GM23338 (cell line): ENCODE measurements around the gene TENT4A. TPM values are rescaled to one million over a fixed set of nuclear protein-coding genes. Genes with fewer than 3 reads are reported as not detected.

ENCODE experiments used
- ATAC-seq: fragments of 200-7000 bp; cut with Tn5 transposase; 3 replicates; pipeline ENCODE4 v1.9.1; 2020
- DNase-seq: peaks from one replicate; pipeline ENCODE4 v3.0.0-alpha.2; 2015; ENCODE audit warnings: low spot score
- H2AFZ ChIP-seq: fragments of 200-600 bp; sonication (generic); 2 replicates; pipeline ENCODE4 v1.8.0; 2016; ENCODE audit warnings: antibody characterized with exemption, mild to moderate bottlenecking, moderate library complexity
- H3F3A ChIP-seq: fragments of 200-600 bp; sonication (generic); replicated peaks from 2 replicates; pipeline ENCODE4 v1.8.0; 2017; ENCODE audit warnings: antibody characterized with exemption, mixed run types, low read depth
- H3K27ac ChIP-seq: fragments of 200-600 bp; sonication (generic); 2 replicates; pipeline ENCODE4 v1.6.1; 2016; ENCODE audit warnings: low read depth
- H3K27me3 ChIP-seq: fragments of 200-600 bp; sonication (generic); 2 replicates; pipeline ENCODE4 v1.8.0; 2016; ENCODE audit warnings: mild to moderate bottlenecking, mixed run types, moderate library complexity; ENCODE audit not compliant: insufficient read depth
- H3K36me3 ChIP-seq: fragments of 200-600 bp; sonication (generic); 2 replicates; pipeline ENCODE4 v1.8.0; 2016; ENCODE audit warnings: mild to moderate bottlenecking; ENCODE audit not compliant: insufficient read depth
- H3K4me1 ChIP-seq: fragments of 200-600 bp; sonication (generic); 2 replicates; pipeline ENCODE4 v1.8.0; 2016; ENCODE audit warnings: mild to moderate bottlenecking, moderate library complexity; ENCODE audit not compliant: insufficient read depth
- H3K4me2 ChIP-seq: fragments of 200-600 bp; sonication (generic); 2 replicates; pipeline ENCODE4 v1.7.1; 2017; ENCODE audit warnings: mixed run types
- H3K4me3 ChIP-seq: fragments of 200-600 bp; sonication (generic); 2 replicates; pipeline ENCODE4 v1.6.1; 2016; ENCODE audit warnings: mixed run types
- H3K79me2 ChIP-seq: fragments of 200-600 bp; sonication (generic); replicated peaks from 2 replicates; pipeline ENCODE4 v1.8.0; 2017; ENCODE audit warnings: mild to moderate bottlenecking; ENCODE audit not compliant: insufficient read depth
- H3K9me2 ChIP-seq: fragments of 200-600 bp; sonication (generic); 2 replicates; pipeline ENCODE4 v1.8.0; 2017; ENCODE audit not compliant: insufficient read depth
- H4K20me1 ChIP-seq: fragments of 200-600 bp; sonication (generic); replicated peaks from 2 replicates; pipeline ENCODE4 v1.8.0; 2017; ENCODE audit warnings: mild to moderate bottlenecking; ENCODE audit not compliant: insufficient read depth
- H3K27ac Mint-ChIP-seq: 2 replicates; pipeline ENCODE4 v1.8.0; 2020; ENCODE audit warnings: inconsistent platforms, mild to moderate bottlenecking, moderate library complexity, mixed read lengths
- H3K27me3 Mint-ChIP-seq: 3 replicates; pipeline ENCODE4 v1.8.0; 2022; ENCODE audit warnings: low read depth, mild to moderate bottlenecking, moderate library complexity, mixed read lengths, inconsistent platforms; ENCODE audit not compliant: insufficient read depth, poor library complexity
- H3K36me3 Mint-ChIP-seq: 3 replicates; pipeline ENCODE4 v1.8.0; 2021; ENCODE audit warnings: low read depth, mild to moderate bottlenecking, inconsistent platforms, moderate library complexity, mixed read lengths
- H3K4me1 Mint-ChIP-seq: 3 replicates; pipeline ENCODE4 v1.8.0; 2020; ENCODE audit warnings: mild to moderate bottlenecking, inconsistent platforms, mixed read lengths
- H3K4me3 Mint-ChIP-seq: 3 replicates; pipeline ENCODE4 v1.8.0; 2021; ENCODE audit warnings: moderate library complexity, mild to moderate bottlenecking, inconsistent platforms, mixed read lengths
- H3K9me3 Mint-ChIP-seq: 3 replicates; pipeline ENCODE4 v1.8.0; 2020; ENCODE audit warnings: moderate library complexity, mild to moderate bottlenecking, inconsistent platforms, mixed read lengths
- CREB1 ChIP-seq: fragments of 250-450 bp; sonication (Bioruptor Pico); IDR thresholded peaks from 2 replicates; pipeline ENCODE4 v1.5.0; 2020; ENCODE audit warnings: low read depth, mild to moderate bottlenecking, moderate library complexity
- EZH2phosphoT487 ChIP-seq: fragments of 200-600 bp; sonication (generic); IDR thresholded peaks from one replicate; pipeline ENCODE4 v1.8.1; 2018; ENCODE audit warnings: antibody characterized with exemption; ENCODE audit not compliant: unreplicated experiment
- JUNB ChIP-seq: IDR thresholded peaks from one replicate; pipeline ENCODE4 v1.6.1; 2016; ENCODE audit warnings: antibody characterized with exemption; ENCODE audit not compliant: unreplicated experiment
- NANOG ChIP-seq: IDR thresholded peaks from 2 replicates; pipeline ENCODE4 v1.6.1; 2016; ENCODE audit warnings: antibody characterized with exemption, borderline replicate concordance
- POLR2AphosphoS5 ChIP-seq: IDR thresholded peaks from 2 replicates; pipeline ENCODE4 v1.6.1; 2016; ENCODE audit warnings: antibody characterized with exemption, low read depth
- STAT1 ChIP-seq: IDR thresholded peaks from one replicate; pipeline ENCODE4 v1.6.1; 2016; ENCODE audit warnings: antibody characterized with exemption; ENCODE audit not compliant: unreplicated experiment
- ZNF114 ChIP-seq: fragments of 250-450 bp; sonication (Bioruptor Pico); IDR thresholded peaks from 2 replicates; pipeline ENCODE4 v1.5.0; 2020; ENCODE audit warnings: mild to moderate bottlenecking, moderate library complexity
- ZNF331 ChIP-seq: fragments of 250-450 bp; sonication (Bioruptor Pico); IDR thresholded peaks from 2 replicates; pipeline ENCODE4 v1.5.0; 2020; ENCODE audit warnings: low read depth, mild to moderate bottlenecking, moderate library complexity
- polyA plus RNA-seq: library from polyadenylated mRNA; unstranded; fragments of >200 nt; fragmentation: Nextera tagmentation; extraction: Ambion mirVana; gene quantifications from 2 replicates; pipeline ENCODE4 v1.2.1, GENCODE V29; 2016
- total RNA-seq: library from RNA; depleted of rRNA; stranded (reverse); fragments of >200 nt; shearing (Covaris generic); gene quantifications from 2 replicates; pipeline ENCODE4 v1.2.3, GENCODE V29; 2014
- TF ChIP-seq, protein P1 (sequence below): fragments of 250-450 bp; sonication (Bioruptor Pico); IDR thresholded peaks from 2 replicates; pipeline ENCODE4 v1.5.0; 2020; ENCODE audit warnings: mild to moderate bottlenecking, moderate library complexity
- TF ChIP-seq, protein P2 (sequence below): IDR thresholded peaks from one replicate; pipeline ENCODE4 v1.6.1; 2018; ENCODE audit warnings: antibody characterized with exemption; ENCODE audit not compliant: unreplicated experiment
- TF ChIP-seq, protein P3 (sequence below): IDR thresholded peaks from 2 replicates; pipeline ENCODE4 v1.6.1; 2016; ENCODE audit warnings: antibody characterized with exemption

TENT4A gene
- total and polyA plus RNA-seq, 2 experiments from 2014 or later: 5.3 to 24.0 TPM

DNA sequence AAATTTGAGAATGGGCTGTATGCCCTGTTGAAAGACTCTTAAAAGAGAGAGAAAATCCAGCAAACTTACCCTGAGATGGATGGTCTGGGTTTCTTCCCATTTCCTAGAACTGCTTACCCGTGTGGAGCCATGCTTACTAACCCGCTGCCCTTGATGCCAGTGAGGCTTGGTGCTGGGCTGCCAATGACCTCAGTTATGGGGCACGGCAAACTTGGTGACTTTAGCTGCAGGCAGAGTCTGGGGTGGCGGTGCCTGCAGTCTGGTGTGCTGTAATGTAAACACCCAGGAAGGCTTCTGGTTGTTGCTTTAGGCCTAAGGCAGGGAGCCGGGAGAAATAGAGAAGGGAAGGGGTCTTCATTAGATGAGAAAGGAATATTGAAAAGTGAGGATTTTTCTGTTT, 7.3 kb upstream of the TENT4A start:
- H3K36me3 Mint-ChIP-seq: no peaks in the 10 kb centered on the region; the same call in 2 of the 3 replicates
- ATAC-seq (no peak), DNase-seq (no peak)
- Histone ChIP-seq H3K79me2 (no peaks in the 10 kb centered on the region), H3K4me2 (no peak overlapping the region), H3K4me3 (no peak overlapping the region), H2AFZ (0 out of 2 replicates have a peak overlapping the region, but pooled peaks have one; percentile 52), H4K20me1 (no peaks in the 10 kb centered on the region), H3K36me3 (no peaks in the 10 kb centered on the region), H3K4me1 (peaks cover 7% of the 10 kb centered on the region; the same call in 1 of the 2 replicates), H3K27me3 (peaks cover under 1% of the 10 kb centered on the region; the same call in 1 of the 2 replicates), H3K9me2 (no peaks in the 10 kb centered on the region), H3K27ac (no peak overlapping the region), H3F3A (0 out of 2 replicates have a peak, but pooled peaks cover under 1% of the 10 kb centered on the region)
- peaks cover 10% of the 10 kb centered on the region for H3K4me1 Mint-ChIP-seq
- TF ChIP-seq CREB1 (CRISPR knock-in tag): no peak
- no peak for TF ChIP-seq EZH2phosphoT487
- TF ChIP-seq, protein P1, sequence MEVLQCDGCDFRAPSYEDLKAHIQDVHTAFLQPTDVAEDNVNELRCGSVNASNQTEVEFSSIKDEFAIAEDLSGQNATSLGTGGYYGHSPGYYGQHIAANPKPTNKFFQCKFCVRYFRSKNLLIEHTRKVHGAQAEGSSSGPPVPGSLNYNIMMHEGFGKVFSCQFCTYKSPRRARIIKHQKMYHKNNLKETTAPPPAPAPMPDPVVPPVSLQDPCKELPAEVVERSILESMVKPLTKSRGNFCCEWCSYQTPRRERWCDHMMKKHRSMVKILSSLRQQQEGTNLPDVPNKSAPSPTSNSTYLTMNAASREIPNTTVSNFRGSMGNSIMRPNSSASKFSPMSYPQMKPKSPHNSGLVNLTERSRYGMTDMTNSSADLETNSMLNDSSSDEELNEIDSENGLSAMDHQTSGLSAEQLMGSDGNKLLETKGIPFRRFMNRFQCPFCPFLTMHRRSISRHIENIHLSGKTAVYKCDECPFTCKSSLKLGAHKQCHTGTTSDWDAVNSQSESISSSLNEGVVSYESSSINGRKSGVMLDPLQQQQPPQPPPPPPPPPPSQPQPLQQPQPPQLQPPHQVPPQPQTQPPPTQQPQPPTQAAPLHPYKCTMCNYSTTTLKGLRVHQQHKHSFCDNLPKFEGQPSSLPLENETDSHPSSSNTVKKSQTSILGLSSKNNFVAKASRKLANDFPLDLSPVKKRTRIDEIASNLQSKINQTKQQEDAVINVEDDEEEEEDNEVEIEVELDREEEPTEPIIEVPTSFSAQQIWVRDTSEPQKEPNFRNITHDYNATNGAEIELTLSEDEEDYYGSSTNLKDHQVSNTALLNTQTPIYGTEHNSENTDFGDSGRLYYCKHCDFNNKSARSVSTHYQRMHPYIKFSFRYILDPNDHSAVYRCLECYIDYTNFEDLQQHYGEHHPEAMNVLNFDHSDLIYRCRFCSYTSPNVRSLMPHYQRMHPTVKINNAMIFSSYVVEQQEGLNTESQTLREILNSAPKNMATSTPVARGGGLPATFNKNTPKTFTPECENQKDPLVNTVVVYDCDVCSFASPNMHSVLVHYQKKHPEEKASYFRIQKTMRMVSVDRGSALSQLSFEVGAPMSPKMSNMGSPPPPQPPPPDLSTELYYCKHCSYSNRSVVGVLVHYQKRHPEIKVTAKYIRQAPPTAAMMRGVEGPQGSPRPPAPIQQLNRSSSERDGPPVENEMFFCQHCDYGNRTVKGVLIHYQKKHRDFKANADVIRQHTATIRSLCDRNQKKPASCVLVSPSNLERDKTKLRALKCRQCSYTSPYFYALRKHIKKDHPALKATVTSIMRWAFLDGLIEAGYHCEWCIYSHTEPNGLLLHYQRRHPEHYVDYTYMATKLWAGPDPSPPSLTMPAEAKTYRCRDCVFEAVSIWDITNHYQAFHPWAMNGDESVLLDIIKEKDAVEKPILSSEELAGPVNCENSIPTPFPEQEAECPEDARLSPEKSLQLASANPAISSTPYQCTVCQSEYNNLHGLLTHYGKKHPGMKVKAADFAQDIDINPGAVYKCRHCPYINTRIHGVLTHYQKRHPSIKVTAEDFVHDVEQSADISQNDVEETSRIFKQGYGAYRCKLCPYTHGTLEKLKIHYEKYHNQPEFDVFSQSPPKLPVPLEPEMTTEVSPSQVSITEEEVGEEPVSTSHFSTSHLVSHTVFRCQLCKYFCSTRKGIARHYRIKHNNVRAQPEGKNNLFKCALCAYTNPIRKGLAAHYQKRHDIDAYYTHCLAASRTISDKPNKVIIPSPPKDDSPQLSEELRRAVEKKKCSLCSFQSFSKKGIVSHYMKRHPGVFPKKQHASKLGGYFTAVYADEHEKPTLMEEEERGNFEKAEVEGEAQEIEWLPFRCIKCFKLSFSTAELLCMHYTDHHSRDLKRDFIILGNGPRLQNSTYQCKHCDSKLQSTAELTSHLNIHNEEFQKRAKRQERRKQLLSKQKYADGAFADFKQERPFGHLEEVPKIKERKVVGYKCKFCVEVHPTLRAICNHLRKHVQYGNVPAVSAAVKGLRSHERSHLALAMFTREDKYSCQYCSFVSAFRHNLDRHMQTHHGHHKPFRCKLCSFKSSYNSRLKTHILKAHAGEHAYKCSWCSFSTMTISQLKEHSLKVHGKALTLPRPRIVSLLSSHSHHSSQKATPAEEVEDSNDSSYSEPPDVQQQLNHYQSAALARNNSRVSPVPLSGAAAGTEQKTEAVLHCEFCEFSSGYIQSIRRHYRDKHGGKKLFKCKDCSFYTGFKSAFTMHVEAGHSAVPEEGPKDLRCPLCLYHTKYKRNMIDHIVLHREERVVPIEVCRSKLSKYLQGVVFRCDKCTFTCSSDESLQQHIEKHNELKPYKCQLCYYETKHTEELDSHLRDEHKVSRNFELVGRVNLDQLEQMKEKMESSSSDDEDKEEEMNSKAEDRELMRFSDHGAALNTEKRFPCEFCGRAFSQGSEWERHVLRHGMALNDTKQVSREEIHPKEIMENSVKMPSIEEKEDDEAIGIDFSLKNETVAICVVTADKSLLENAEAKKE: no peak
- TF ChIP-seq NANOG: no peak
- TF ChIP-seq ZNF331: no peak
- no peak for TF ChIP-seq POLR2AphosphoS5
- TF ChIP-seq ZNF114: no peak
- no peaks in the 10 kb centered on the region for H3K27me3 Mint-ChIP-seq
- no peaks in the 10 kb centered on the region for H3K9me3 Mint-ChIP-seq
- H3K27ac Mint-ChIP-seq: no peak overlapping the region
- H3K4me3 Mint-ChIP-seq: no peak overlapping the region

DNA sequence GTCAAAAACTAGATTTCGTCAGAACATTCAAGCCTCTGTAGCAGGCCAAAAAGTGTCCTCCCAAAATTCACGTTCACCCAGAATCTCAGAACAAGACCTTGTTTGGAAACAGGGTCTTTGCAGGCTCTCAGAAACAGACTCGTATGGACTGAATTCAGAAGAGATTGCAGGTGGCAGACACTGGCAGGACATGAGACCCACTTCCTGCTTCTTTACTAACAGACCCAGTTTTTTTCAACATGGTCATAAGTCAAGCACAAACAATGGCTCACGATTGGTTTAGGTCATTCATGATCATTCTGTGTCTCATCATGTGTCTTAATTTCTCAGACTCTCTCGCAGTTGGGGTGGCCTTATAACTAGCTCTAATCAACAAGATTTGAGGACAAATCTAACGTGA, 5.4 kb upstream of the TENT4A start:
- peaks cover 9% of the 10 kb centered on the region for H3K4me1 Mint-ChIP-seq
- H3K9me2 ChIP-seq: no peaks in the 10 kb centered on the region

More for the DNA sequence above, 5.4 kb upstream of the TENT4A start:
- ATAC-seq: no peak
- H3K36me3 Mint-ChIP-seq: no peaks in the 10 kb centered on the region; the same call in 2 of the 3 replicates
- H3K27me3 Mint-ChIP-seq: peaks cover 12% of the 10 kb centered on the region
- H3K27me3 ChIP-seq: peaks cover 6% of the 10 kb centered on the region; the same call in 1 of the 2 replicates
- H2AFZ ChIP-seq: no peak overlapping the region
- no peaks in the 10 kb centered on the region for H4K20me1 ChIP-seq
- no peaks in the 10 kb centered on the region for H3K4me1 ChIP-seq
- no peak for DNase-seq
- H3K36me3 ChIP-seq: no peaks in the 10 kb centered on the region
- TF ChIP-seq JUNB (no peak), POLR2AphosphoS5 (no peak), STAT1 (no peak), ZNF114 (no peak), ZNF331 (no peak), CREB1 (CRISPR knock-in tag) (no peak), NANOG (no peak), EZH2phosphoT487 (no peak)
- TF ChIP-seq, protein P2, sequence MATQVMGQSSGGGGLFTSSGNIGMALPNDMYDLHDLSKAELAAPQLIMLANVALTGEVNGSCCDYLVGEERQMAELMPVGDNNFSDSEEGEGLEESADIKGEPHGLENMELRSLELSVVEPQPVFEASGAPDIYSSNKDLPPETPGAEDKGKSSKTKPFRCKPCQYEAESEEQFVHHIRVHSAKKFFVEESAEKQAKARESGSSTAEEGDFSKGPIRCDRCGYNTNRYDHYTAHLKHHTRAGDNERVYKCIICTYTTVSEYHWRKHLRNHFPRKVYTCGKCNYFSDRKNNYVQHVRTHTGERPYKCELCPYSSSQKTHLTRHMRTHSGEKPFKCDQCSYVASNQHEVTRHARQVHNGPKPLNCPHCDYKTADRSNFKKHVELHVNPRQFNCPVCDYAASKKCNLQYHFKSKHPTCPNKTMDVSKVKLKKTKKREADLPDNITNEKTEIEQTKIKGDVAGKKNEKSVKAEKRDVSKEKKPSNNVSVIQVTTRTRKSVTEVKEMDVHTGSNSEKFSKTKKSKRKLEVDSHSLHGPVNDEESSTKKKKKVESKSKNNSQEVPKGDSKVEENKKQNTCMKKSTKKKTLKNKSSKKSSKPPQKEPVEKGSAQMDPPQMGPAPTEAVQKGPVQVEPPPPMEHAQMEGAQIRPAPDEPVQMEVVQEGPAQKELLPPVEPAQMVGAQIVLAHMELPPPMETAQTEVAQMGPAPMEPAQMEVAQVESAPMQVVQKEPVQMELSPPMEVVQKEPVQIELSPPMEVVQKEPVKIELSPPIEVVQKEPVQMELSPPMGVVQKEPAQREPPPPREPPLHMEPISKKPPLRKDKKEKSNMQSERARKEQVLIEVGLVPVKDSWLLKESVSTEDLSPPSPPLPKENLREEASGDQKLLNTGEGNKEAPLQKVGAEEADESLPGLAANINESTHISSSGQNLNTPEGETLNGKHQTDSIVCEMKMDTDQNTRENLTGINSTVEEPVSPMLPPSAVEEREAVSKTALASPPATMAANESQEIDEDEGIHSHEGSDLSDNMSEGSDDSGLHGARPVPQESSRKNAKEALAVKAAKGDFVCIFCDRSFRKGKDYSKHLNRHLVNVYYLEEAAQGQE: no peak
- TF ChIP-seq, protein P3, sequence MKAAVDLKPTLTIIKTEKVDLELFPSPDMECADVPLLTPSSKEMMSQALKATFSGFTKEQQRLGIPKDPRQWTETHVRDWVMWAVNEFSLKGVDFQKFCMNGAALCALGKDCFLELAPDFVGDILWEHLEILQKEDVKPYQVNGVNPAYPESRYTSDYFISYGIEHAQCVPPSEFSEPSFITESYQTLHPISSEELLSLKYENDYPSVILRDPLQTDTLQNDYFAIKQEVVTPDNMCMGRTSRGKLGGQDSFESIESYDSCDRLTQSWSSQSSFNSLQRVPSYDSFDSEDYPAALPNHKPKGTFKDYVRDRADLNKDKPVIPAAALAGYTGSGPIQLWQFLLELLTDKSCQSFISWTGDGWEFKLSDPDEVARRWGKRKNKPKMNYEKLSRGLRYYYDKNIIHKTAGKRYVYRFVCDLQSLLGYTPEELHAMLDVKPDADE: no peak
- 0 out of 2 replicates have a peak, but pooled peaks cover 6% of the 10 kb centered on the region for H3F3A ChIP-seq
- no peak overlapping the region for H3K4me3 Mint-ChIP-seq
- H3K9me3 Mint-ChIP-seq: no peaks in the 10 kb centered on the region; the same call in 1 of the 3 replicates
- no peaks in the 10 kb centered on the region for H3K79me2 ChIP-seq
- no peak overlapping the region for H3K27ac Mint-ChIP-seq
- no peak overlapping the region for H3K4me3 ChIP-seq
- no peak overlapping the region for H3K27ac ChIP-seq
- H3K4me2 ChIP-seq: no peak overlapping the region
